NT2/D1 (cell line): Measurements from ENCODE around the gene UNC13C.

Experiments
- YY1 ChIP-seq: IDR thresholded peaks from 2 replicates; pipeline ENCODE4 v1.6.1; 2011; ENCODE audit not compliant: insufficient read length, insufficient read depth
- ZNF274 ChIP-seq: IDR thresholded peaks from 2 replicates; pipeline ENCODE4 v1.6.1; 2011; ENCODE audit warnings: mild to moderate bottlenecking, low read depth, low read length

GRCh38 chr15:54462511-54462913 lies 484.3 kb downstream of the UNC13C start:
- TF ChIP-seq YY1 (no peak), ZNF274 (no peak)
